NCI-H146 treated with DMSO at 0.1 percent for 48 hours (cell line): Measurements from ENCODE around the gene NID2.
A peak's percentile ranks its signal among the peaks of the same experiment; 100 is the strongest.

Experiments used
- DNase-seq: peaks from one replicate; lab custom pipeline; 2025; ENCODE audit not compliant: unreplicated experiment; lab: John Stamatoyannopoulos, UW

NID2 gene

GRCh38 chr14:52003324-52003723 lies 65.5 kb downstream of the NID2 start:
- DNase-seq: no peak

DNA sequence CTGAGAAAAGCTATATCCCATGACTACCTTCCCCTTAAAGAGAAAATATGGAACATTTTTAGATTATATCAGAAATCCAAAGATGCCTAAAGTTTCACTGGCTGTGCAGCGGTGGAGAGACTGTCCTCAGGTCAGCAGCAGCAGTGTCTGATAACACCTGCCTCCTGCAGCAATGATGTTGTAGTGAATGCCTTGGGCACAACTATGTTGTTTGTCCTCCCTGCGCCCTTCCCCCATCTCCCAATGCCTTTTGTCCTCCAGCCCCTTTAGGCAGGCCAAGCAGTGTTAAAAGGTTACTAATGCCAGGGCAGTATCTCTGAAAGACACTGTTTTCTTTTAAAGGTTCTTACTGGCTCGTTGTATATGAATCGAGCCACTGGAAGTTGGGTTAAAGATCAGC lies 66.3 kb downstream of the NID2 start:
- no peak for DNase-seq

- DNase-seq: no peak
Measured at GRCh38 chr14:52000696-52001095, 68.2 kb downstream of the NID2 start.

DNA sequence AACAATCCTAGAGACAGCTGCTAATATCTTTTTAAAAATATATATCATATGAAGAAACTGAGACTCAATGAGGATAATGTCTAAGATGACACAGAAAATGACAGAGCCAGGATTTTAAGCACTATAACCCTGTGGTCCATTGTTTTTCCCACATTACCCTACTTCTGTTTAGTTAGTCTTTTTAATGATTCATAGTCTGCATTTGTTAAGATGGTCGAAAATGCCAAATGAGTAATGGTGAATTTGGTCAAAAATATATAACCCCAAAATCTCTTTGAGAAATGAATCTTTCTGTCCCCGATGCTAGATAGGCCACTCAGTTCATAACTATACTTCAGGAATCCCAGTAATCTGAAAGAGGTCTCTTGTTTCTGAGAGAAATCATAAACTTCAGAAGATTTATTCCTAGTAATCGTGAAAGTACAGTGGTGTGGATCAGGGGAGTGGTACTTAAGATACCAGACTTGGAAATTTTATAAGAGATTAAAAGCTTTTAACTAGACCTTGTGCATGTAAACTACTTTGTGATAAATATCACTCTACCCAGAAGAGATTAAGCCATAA lies 68.8 kb downstream of the NID2 start:
- no peak for DNase-seq

GRCh38 chr14:51999084-51999483 lies 69.8 kb downstream of the NID2 start:
- no peak for DNase-seq

- no peak for DNase-seq
Measured at GRCh38 chr14:51998348-51998747, 70.5 kb downstream of the NID2 start.

DNA sequence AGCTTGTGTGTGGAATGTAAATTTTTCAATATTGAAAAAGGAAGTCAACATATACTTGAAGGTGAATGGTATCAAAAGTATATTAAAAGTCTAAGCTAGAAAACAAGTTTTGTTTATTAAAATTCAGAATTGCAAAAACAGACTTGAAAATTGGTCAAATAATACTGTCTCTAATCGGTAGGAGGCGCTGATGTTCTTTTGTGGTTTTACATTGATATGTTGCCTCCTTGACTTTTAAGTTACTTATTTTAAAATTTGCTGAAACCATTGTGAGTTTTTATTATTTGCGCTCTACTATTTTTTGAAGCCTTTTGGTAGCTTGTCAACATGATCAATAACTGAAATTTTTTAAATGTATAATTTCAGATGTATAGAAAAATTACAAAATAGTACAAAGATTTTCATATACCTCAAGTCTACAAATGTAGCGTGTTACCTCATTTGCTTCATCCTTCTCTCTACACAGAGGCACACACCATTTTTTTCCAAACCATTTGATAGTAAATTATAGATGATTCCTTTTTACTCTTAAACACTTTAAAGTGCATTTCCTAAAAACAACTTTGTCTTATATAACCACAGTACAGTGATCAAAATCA lies 72.6 kb downstream of the NID2 start:
- no peak for DNase-seq

DNA sequence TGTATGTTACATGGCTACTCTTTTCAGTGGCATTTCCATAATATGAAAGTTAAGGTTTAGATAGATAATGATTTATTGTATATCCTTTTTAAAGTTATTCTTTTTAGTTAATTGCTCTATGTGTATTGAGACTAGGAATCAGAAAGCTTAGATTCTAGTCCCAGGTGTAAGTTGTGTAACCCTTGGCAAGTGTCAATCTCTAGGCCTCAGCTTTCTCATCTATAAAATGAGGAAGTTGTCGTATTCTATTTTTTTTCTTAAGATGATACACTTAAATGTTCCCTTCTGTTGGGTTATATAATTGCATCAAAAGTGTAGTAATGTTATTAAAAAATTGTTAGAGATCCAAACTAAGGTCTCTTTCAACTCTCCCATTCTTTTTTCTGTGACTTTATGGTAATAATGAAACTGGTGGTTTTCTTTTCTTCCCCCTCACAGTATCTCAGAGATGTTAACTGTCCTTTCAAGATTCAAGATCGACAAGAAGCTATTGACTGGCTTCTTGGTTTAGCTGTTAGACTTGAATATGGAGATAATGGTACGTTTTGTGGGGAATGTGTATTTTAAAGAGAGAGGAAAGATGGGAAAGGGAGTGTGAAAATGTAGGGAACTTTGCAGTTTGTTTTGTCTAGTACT lies 75.5 kb downstream of the NID2 start:
- no peak for DNase-seq

- no peak for DNase-seq
Measured at GRCh38 chr14:51990488-51990887, 78.4 kb downstream of the NID2 start.

DNA sequence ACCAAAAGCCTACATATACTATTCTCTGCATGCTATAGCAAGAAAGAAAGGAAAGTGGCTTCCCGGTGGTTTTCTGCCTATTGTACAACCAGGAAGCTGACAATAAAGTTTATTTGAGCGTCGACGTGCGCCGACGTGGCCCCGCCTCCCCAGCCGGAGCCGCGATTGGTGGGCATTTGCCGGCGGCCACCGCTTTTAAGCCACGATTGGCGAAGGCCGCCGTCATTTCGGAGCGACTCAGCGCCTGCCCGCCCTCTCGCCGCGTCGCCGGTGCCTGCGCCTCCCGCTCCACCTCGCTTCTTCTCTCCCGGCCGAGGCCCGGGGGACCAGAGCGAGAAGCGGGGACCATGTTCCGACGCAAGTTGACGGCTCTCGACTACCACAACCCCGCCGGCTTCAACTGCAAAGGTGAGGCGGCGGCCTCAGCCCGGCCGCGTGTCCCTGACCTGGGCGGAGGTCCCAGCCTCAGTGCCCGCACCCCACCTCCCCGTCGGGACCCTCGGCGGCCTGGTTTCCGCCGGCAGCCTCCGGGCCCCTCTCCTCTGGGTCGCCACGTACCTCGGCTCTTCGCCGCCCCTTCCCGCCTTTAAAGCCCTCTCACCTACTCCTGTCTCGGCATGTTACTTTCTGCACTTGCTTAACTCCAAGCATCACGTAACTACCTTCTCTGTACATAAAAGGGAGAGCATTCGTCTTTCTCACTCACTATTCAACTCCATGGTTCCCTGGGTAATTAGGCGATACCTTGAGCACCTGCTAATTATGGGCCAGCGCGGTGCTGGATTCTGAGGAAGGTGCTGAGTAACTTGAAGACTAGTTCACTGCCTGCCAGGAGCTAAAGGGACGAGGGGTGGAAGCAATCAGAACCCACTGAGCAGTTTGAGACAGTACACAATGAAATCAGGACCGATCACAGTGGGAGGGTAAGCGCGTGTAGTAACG lies 79.3 kb downstream of the NID2 start, which contains the start of gene RTRAF:
TSS of gene RTRAF (plus strand) at position 254 of the 942 bp plus-strand sequence. CDS start at position 348, 94 bp downstream.
- DNase-seq: peak; percentile 83

- peak; percentile 6 for DNase-seq
Measured at GRCh38 chr14:51988221-51988620, 80.6 kb downstream of the NID2 start.

- DNase-seq: no peak
Measured at GRCh38 chr14:51981218-51981854, 87.5 kb downstream of the NID2 start.

DNA sequence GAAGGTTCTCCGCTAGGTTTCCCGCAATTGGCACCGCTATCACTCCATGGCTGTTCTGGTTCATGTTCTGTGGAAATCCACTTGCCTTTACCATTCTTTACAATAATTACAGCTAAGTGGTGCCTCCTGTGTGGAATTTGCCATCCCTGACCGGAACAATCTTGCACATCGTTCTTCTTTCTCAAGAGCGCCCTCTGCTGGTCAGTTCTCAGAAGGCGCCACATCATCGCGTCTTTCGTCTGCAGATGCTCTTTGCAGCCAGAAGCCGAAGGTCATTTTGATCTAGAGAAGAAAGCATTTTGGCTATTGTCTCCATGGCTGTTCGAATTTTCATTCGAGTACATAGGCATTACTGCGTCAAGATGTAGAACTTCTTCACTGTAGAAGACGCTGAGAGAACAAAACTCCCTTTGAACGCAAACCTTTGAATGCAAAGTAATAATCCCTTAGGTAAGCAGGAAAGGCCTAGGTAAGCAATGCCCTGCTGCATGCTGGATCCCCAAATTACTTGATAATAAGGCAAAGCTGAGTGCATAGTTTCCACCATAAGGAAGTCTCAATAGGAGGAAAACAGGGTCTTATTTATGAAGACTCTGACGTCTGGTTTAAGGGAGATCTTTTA lies 89.7 kb downstream of the NID2 start:
- DNase-seq: peak; percentile 51

DNA sequence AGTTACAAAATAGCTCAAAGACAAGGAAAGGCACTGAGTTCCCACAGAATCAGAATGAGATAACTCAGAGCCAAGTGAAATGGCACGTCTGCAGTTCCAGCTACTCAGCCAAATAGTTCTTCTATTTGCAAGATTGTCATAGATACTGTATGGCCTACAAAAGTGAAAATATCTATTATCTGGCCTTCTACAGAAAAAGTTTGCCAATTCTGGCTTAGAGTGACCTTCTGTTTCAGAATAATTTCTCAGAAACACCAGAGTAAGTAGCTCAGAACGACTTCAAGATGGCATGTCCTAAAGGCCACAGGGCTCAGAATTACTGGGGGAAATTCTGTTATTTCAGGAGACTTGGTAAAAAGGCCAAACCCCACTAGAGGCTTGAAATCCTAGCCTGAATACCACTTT lies 90.2 kb downstream of the NID2 start:
- DNase-seq: no peak

GRCh38 chr14:51977075-51977474 lies 91.8 kb downstream of the NID2 start:
- DNase-seq: no peak

DNA sequence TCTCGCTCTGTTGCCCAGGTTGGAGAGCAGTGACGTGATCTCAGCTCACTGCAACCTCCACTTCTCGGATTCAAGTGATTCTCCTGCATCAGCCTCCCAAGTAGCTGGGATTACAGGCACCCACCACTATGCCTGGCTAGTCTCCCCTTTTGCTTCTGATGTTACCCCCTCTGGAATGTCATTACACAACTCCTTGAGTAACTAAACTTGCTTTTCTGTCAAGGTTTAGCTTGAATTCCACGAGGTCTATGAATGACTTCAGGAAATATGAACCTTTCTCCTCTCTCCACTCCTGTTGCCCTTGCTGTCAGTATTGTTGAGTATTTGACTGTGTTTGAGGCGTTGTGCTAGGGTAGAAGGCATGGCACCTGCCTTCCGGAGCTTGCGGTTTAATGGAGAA lies 96.3 kb downstream of the NID2 start:
- no peak for DNase-seq

GRCh38 chr14:51969852-51970540 lies 98.9 kb downstream of the NID2 start:
- no peak for DNase-seq

DNA sequence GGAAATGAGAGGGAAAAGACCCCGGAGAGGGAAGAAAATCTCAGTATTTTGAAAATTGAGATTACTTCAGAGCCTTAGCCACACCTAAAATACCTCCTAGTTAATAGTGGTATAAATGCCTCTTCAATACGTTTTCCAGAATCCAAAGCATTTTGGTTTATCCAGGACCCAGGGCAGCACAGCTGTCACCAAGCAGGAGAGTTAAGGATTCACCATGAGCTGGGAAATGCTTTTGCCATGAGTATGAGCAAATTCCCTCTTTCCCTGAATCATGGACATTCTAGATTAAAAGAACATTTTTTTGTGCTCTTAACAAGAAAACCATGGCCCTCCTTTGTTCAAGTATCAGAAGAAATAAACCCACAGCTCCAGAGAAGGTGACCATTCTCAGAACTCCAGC lies 101.3 kb downstream of the NID2 start:
- DNase-seq: no peak

DNA sequence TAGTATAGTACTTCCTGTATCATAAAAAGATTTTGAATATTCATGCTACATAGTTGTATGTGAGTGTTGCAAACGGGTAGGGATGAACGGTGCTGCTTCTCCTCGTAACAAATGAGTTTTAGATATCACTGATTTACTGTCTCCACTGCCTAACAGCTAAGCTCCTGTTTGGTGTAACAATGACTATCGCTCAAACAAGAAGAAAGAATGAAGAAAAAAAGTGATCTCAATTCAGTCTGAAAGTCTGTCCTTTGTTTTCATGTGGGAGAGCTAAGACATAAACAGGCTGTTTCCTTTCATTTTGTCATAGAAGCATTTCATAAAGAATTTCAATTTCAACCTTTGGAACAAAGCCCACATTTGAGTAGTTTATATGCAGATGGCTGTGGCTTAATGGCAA lies 105.6 kb downstream of the NID2 start:
- no peak for DNase-seq

- DNase-seq: no peak
Measured at GRCh38 chr14:51962711-51963110, 106.1 kb downstream of the NID2 start.
